HCT116 (cell line): ENCODE data around the gene ADAMTS14. TPM values are rescaled to one million over a fixed set of nuclear protein-coding genes. Genes with fewer than 3 reads are reported as not detected.

Experiments
- ATAC-seq: fragments of 200-7000 bp; cut with Tn5 transposase; 2 replicates; pipeline ENCODE4 v1.9.1; 2020; ENCODE audit warnings: mild to moderate bottlenecking, moderate library complexity
- BruUV-seq: library from RNA; stranded (reverse); fragments of 400-500 nt; replicated peaks from 2 replicates; lab custom pipeline; 2021; lab: Mats Ljungman, UMichigan
- CTCF ChIA-PET: fragments of 300-600 bp; sonication (Branson Sonifier 250); formaldehyde crosslinking; loops from one replicate; lab custom pipeline; 2021; ENCODE audit warnings: antibody characterized with exemption; lab: Charles Lee
- POLR2A ChIA-PET: fragments of 300-600, 350-600 bp; sonication (Branson Sonifier 250); formaldehyde crosslinking; loops from one replicate; lab custom pipeline; 2021; ENCODE audit warnings: antibody characterized with exemption; lab: Charles Lee
- RAD21 ChIA-PET, 2 experiments: fragments of 300-600 bp; sonication (Branson Sonifier 250); formaldehyde crosslinking; loops; one replicate each; lab custom pipeline; 2023; ENCODE audit warnings: low total read pairs in 2 of 2; ENCODE audit not compliant: uncharacterized antibody in 2 of 2, unreplicated experiment in 2 of 2, low non-redundant PET in 1 of 2; lab: Charles Lee
- DNase-seq: peaks from one replicate; pipeline ENCODE4 v3.0.0-alpha.2; 2010; ENCODE audit warnings: low read depth, low spot score
- H2AFZ ChIP-seq: fragments of 200-600 bp; shearing (Covaris generic), sonication (generic); 2 replicates; pipeline ENCODE4 v1.6.1; 2017; ENCODE audit warnings: low read depth, mixed run types, mixed read lengths, antibody characterized with exemption, low read length; ENCODE audit not compliant: poor library complexity, severe bottlenecking
- H3K27ac ChIP-seq: 2 replicates; pipeline ENCODE4 v1.5.1; 2012; ENCODE audit warnings: low read depth, low read length
- H3K27me3 ChIP-seq: fragments of 200-600 bp; sonication (generic); 2 replicates; pipeline ENCODE4 v1.6.1; 2016; ENCODE audit warnings: mixed run types, low read length, mixed read lengths; ENCODE audit not compliant: insufficient read depth
- H3K36me3 ChIP-seq, 2 experiments: fragments of 200-500 bp in 1 of 2; fragments of 200-600 bp in 1 of 2; sonication (Bioruptor generic) in 1 of 2; sonication (generic) in 1 of 2; 2 replicates each; pipeline versions ENCODE4 v1.5.1 to v1.6.1; 2014 to 2016; ENCODE audit warnings: low read length in 2 of 2, inconsistent platforms in 1 of 2, mixed read lengths in 1 of 2, mixed run types in 1 of 2; ENCODE audit not compliant: insufficient read depth in 2 of 2, control insufficient read depth in 1 of 2
- H3K4me1 ChIP-seq, 2 experiments: fragments of 200-600 bp in 1 of 2; sonication (generic) in 1 of 2; 2 replicates each; pipeline versions ENCODE4 v1.5.1 to v1.6.1; 2012 to 2017; ENCODE audit warnings: low read length in 2 of 2, inconsistent platforms in 1 of 2, mild to moderate bottlenecking in 1 of 2, mixed read lengths in 1 of 2, mixed run types in 1 of 2, moderate library complexity in 1 of 2; ENCODE audit not compliant: insufficient read depth in 2 of 2, control insufficient read depth in 1 of 2
- H3K4me2 ChIP-seq: fragments of 200-600 bp; sonication (generic); 2 replicates; pipeline ENCODE4 v1.6.1; 2017; ENCODE audit warnings: mixed run types, low read length, mixed read lengths
- H3K4me3 ChIP-seq, 2 experiments: fragments of 200-600 bp in 1 of 2; sonication (generic) in 1 of 2; replicated peaks in 1 of 2; 2 replicates each; pipeline ENCODE4 v1.5.1; 2011 to 2016; ENCODE audit warnings: low read length in 2 of 2, control low read depth in 1 of 2, low read depth in 1 of 2, mild to moderate bottlenecking in 1 of 2, mixed read lengths in 1 of 2, mixed run types in 1 of 2
- H3K79me2 ChIP-seq: fragments of 200-600 bp; sonication (generic); 2 replicates; pipeline ENCODE4 v1.6.1; 2017; ENCODE audit warnings: mild to moderate bottlenecking, mixed run types, low read length, moderate library complexity, mixed read lengths; ENCODE audit not compliant: insufficient read depth
- H3K9ac ChIP-seq: fragments of 200-600 bp; sonication (generic); 2 replicates; pipeline ENCODE4 v1.6.1; 2016; ENCODE audit warnings: low read length, mixed read lengths
- H3K9me2 ChIP-seq: fragments of 200-600 bp; sonication (generic), shearing (Covaris generic); 2 replicates; pipeline ENCODE4 v1.6.1; 2017; ENCODE audit warnings: mixed run types, mild to moderate bottlenecking, moderate library complexity; ENCODE audit not compliant: insufficient read depth
- H3K9me3 ChIP-seq, 2 experiments: fragments of 200-500 bp in 1 of 2; fragments of 200-600 bp in 1 of 2; sonication (Bioruptor generic) in 1 of 2; sonication (generic) in 1 of 2; 2 replicates each; pipeline ENCODE4 v1.6.1; 2014 to 2017; ENCODE audit warnings: low read length in 2 of 2, mixed read lengths in 2 of 2, inconsistent platforms in 1 of 2, low read depth in 1 of 2, mild to moderate bottlenecking in 1 of 2, mixed run types in 1 of 2, moderate library complexity in 1 of 2; ENCODE audit not compliant: control insufficient read depth in 1 of 2, insufficient read depth in 1 of 2
- H4K20me1 ChIP-seq: fragments of 200-600 bp; sonication (generic), shearing (Covaris generic); 2 replicates; pipeline ENCODE4 v1.6.1; 2017; ENCODE audit warnings: mixed run types, mild to moderate bottlenecking, moderate library complexity; ENCODE audit not compliant: insufficient read depth
- CBX3 ChIP-seq: IDR thresholded peaks from 2 replicates; pipeline ENCODE4 v1.6.1; 2012; ENCODE audit warnings: low read depth
- CEBPB ChIP-seq: IDR thresholded peaks from 2 replicates; pipeline ENCODE4 v1.6.1; 2012; ENCODE audit warnings: low read depth
- EZH2 ChIP-seq: fragments of 200-600 bp; sonication (generic); IDR thresholded peaks from 2 replicates; pipeline ENCODE4 v1.6.1; 2017; ENCODE audit warnings: antibody characterized with exemption, mixed run types
- FOSL1 ChIP-seq: IDR thresholded peaks from 2 replicates; pipeline ENCODE4 v1.6.1; 2012; ENCODE audit warnings: low read depth
- JUND ChIP-seq: IDR thresholded peaks from 2 replicates; pipeline ENCODE4 v1.6.1; 2012
- POLR2AphosphoS5 ChIP-seq: IDR thresholded peaks from 2 replicates; pipeline ENCODE4 v1.6.1; 2011; ENCODE audit warnings: mild to moderate bottlenecking, low read depth, low read length, moderate library complexity
- RAD21 ChIP-seq: IDR thresholded peaks from 2 replicates; pipeline ENCODE4 v1.6.1; 2012; ENCODE audit warnings: low read depth, mild to moderate bottlenecking
- SRF ChIP-seq: IDR thresholded peaks from 2 replicates; pipeline ENCODE4 v1.6.1; 2012; ENCODE audit warnings: low read depth
- TCF7L2 ChIP-seq: IDR thresholded peaks from 2 replicates; pipeline ENCODE4 v1.7.0; 2011; ENCODE audit warnings: borderline replicate concordance, inconsistent platforms; ENCODE audit not compliant: insufficient read depth, insufficient read length; ENCODE audit errors: extremely low read depth
- intact Hi-C: fragments of 100-400 bp; cut with micrococcal nuclease; formaldehyde crosslinking; loops from 2 replicates; pipeline ENCODE4 v1.10.0; 2022
- total RNA-seq: library from RNA; stranded (reverse); gene quantifications from one replicate; pipeline ENCODE4 v1.2.1, GENCODE V29; 2021; ENCODE audit not compliant: unreplicated experiment
- TF ChIP-seq, protein P1 (sequence below): IDR thresholded peaks from 2 replicates; pipeline ENCODE4 v1.6.1; 2012
- TF ChIP-seq, protein P2 (sequence below), 3 experiments: fragments of 200-600 bp in 1 of 3; sonication (generic) in 1 of 3; IDR thresholded peaks in 2 of 3; conservative IDR thresholded peaks in 1 of 3; 2 replicates each; pipeline ENCODE4 v1.5.1; 2012 to 2017; ENCODE audit warnings: low read depth in 2 of 3, low read length in 2 of 3, antibody characterized with exemption in 1 of 3, borderline replicate concordance in 1 of 3, control low read depth in 1 of 3, mild to moderate bottlenecking in 1 of 3, mixed read lengths in 1 of 3, mixed run types in 1 of 3, moderate library complexity in 1 of 3; ENCODE audit not compliant: insufficient read depth in 1 of 3

The ADAMTS14 gene
- total RNA-seq, 1 experiment from 2014 or later: 13.2 TPM

DNA sequence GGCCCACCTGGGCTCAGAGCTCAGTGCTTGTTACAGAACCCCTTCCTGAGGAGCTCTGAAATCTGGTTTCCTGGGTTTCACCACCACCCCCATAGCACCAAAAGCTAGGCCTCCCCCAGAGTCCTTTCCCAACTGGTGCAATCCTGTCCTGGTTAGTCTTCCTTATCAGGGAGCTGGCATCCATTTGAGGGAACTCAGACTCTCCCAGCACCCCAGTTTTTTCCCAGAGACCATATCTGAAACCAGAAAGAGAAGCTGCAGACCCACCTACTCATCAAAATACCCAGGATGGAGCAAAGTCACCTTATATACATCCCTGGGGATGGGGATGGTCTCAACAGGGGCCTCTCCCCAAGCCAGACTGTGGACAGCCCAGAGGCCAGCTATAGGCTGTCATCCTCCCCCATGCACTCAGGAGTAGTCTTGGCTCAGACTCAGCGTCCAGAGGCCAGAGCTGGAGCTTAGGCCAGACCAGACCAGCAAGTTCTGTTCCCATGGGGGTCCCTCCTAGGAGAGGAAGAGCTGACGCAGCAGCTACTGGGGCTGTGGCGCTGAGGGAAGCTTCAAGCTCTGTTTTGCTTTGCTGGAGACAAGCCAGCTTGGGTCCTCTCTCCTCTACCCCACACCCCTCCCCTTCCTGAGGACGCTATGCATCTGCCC is 109.9 kb downstream of the ADAMTS14 start:
- Histone ChIP-seq H3K9me3 (no peaks in the 10 kb centered on the region), H3K4me1 (peaks cover 0 to 29% of the 10 kb centered on the region in 2 experiments; a peak in 2 of 4 replicates), H3K36me3 (no peaks in the 10 kb centered on the region), H4K20me1 (no peaks in the 10 kb centered on the region), H3K27me3 (no peaks in the 10 kb centered on the region), H3K4me2 (no peak overlapping the region), H3K79me2 (no peaks in the 10 kb centered on the region), H3K27ac (no peak overlapping the region), H2AFZ (no peak overlapping the region), H3K9me2 (no peaks in the 10 kb centered on the region), H3K9ac (no peak overlapping the region), H3K4me3 (no peak overlapping the region)
- CTCF ChIA-PET: no interaction called here
- RAD21 ChIA-PET: no interaction called here
- POLR2A ChIA-PET: no interaction called here
- no peak for TF ChIP-seq RAD21
- BruUV-seq: no TSS peak
- intact Hi-C loops: no loop called here
- DNase-seq (no peak), ATAC-seq (no peak)

DNA sequence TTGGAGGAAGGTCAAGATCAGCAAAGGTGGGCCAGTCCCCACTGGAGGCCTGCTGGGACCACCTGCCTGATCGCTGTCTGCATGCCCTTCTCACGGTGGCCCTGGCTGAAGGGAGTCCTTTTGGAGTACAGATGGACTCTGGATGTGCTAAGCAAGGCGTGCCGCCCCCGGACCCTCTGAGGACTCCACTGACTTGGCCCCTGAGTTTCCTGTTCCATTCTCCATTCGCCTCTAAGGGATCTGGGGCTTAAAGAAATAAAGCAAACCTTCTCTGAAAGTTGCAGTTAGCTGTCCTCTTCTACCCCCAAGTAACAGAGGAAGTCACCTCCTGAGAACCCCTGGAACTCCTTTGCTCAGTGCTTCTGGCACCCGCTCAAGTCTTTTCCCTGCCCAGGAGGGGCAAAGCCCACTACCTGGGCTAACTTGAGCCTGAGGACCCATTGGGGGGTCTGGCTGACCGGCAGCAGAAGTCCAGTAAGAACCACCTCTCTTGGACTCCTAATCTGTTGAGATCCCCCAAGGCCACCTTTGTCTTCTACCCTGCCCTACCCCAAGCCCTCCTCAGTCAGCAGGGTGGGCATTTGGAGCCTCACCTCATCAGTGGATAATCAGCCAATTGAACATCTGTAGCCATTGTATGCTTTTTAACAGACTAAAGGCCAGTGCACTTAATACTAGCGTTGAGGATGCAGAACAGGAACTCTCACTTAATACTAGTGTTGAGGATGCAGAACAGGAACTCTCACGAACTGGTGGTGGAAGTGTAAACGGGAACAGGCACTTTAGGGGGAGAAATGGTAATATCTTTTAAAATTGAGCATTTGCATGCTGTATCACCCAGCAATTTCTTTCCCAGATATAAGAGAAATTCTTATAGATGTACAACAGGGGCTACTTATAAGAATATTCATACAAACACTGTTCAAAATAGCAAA is 110.7 kb downstream of the ADAMTS14 start:
- ChIA-PET POLR2A (no interaction called here), RAD21 (no interaction called here), CTCF (no interaction called here)
- ATAC-seq: no peak
- BruUV-seq: no TSS peak
- peaks cover 0 to 25% of the 10 kb centered on the region in 2 experiments; a peak in 2 of 4 replicates for H3K4me1 ChIP-seq
- no peak overlapping the region for H3K27ac ChIP-seq
- no peak overlapping the region for H3K4me2 ChIP-seq
- intact Hi-C loops: no loop called here
- no peaks in the 10 kb centered on the region for H4K20me1 ChIP-seq
- TF ChIP-seq FOSL1 (no peak), TCF7L2 (no peak), CBX3 (no peak), POLR2AphosphoS5 (no peak), EZH2 (no peak), SRF (no peak), JUND (no peak), CEBPB (no peak)
- TF ChIP-seq, protein P1, sequence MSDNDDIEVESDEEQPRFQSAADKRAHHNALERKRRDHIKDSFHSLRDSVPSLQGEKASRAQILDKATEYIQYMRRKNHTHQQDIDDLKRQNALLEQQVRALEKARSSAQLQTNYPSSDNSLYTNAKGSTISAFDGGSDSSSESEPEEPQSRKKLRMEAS: no peak
- TF ChIP-seq, protein P2, sequence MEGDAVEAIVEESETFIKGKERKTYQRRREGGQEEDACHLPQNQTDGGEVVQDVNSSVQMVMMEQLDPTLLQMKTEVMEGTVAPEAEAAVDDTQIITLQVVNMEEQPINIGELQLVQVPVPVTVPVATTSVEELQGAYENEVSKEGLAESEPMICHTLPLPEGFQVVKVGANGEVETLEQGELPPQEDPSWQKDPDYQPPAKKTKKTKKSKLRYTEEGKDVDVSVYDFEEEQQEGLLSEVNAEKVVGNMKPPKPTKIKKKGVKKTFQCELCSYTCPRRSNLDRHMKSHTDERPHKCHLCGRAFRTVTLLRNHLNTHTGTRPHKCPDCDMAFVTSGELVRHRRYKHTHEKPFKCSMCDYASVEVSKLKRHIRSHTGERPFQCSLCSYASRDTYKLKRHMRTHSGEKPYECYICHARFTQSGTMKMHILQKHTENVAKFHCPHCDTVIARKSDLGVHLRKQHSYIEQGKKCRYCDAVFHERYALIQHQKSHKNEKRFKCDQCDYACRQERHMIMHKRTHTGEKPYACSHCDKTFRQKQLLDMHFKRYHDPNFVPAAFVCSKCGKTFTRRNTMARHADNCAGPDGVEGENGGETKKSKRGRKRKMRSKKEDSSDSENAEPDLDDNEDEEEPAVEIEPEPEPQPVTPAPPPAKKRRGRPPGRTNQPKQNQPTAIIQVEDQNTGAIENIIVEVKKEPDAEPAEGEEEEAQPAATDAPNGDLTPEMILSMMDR (IDR thresholded peaks at IDR 0.05 in 2 of 3, conservative IDR thresholded peaks at IDR 0.05 in 1 of 3; ENCODE audit: borderline replicate concordance in 1 of 3, insufficient read depth in 1 of 3, low read depth in 2 of 3, low read length in 2 of 3): no peak
- H3K4me3 ChIP-seq: no peak overlapping the region
- 0 out of 4 replicates have a peak, but pooled peaks cover 0 to 2% of the 10 kb centered on the region in 2 experiments for H3K9me3 ChIP-seq
- no peaks in the 10 kb centered on the region for H3K79me2 ChIP-seq
- no peak overlapping the region for H2AFZ ChIP-seq
- H3K9ac ChIP-seq: no peak overlapping the region
- no peaks in the 10 kb centered on the region for H3K36me3 ChIP-seq
- H3K9me2 ChIP-seq: no peaks in the 10 kb centered on the region
- H3K27me3 ChIP-seq: no peaks in the 10 kb centered on the region
- DNase-seq: no peak
